Right lobe of liver (tissue), 4 donors: ENCODE data around the gene L3MBTL2.

Experiments used
- CTCF ChIP-seq, 4 donors: fragments of 200-600 bp in 3 of 4; fragments of 450-650 bp in 1 of 4; IDR thresholded peaks; one replicate each; pipeline versions ENCODE4 v1.5.1 to v1.8.0; 2016 to 2022; ENCODE audit warnings: antibody characterized with exemption in 4 of 4, mild to moderate bottlenecking in 2 of 4
- POLR2A ChIP-seq: fragments of 450-650 bp; IDR thresholded peaks from one replicate; pipeline ENCODE4 v1.6.1; 2017; ENCODE audit warnings: antibody characterized with exemption, mild to moderate bottlenecking
- donor health status: DM: no; HTN: no; CAD: no.
- donor health status: DM: no; HTN: no; CAD: no.
- donor health status: DM: no; HTN: yes; CAD: no.

- TF ChIP-seq CTCF (IDR thresholded peaks at IDR 0.05) (no peak), POLR2A (no peak)
Observed at GRCh38 chr22:41238570-41239442, 33.7 kb downstream of the L3MBTL2 start.
